SK-N-SH treated with all-trans-retinoic acid at 6 μM for 48 hours (cell line): ENCODE measurements around the gene ASTN1.

Experiments
- ATAC-seq: fragments of 200-7000 bp; cut with Tn5 transposase; 3 replicates; pipeline ENCODE4 v1.9.1; 2020; ENCODE audit warnings: mild to moderate bottlenecking, moderate library complexity
- ARNTL ChIP-seq: fragments of 450-650 bp; formaldehyde crosslinking; IDR thresholded peaks from 2 replicates; pipeline ENCODE4 v1.5.0; 2020; ENCODE audit warnings: low read depth, mild to moderate bottlenecking, moderate library complexity, borderline replicate concordance
- BACH2 ChIP-seq: fragments of 250-450 bp; sonication (Bioruptor Pico); IDR thresholded peaks from 2 replicates; pipeline ENCODE4 v1.9.0; 2021; ENCODE audit warnings: mild to moderate bottlenecking, borderline replicate concordance
- CREB5 ChIP-seq: fragments of 250-450 bp; sonication (Bioruptor Pico); IDR thresholded peaks from 2 replicates; pipeline ENCODE4 v1.5.1; 2020; ENCODE audit warnings: low read depth, mild to moderate bottlenecking, moderate library complexity
- CSDC2 ChIP-seq: fragments of 250-450 bp; sonication (Bioruptor Pico); IDR thresholded peaks from 2 replicates; pipeline ENCODE4 v1.5.0; 2020; ENCODE audit warnings: mild to moderate bottlenecking, moderate library complexity
- CSRNP3 ChIP-seq: fragments of 250-450 bp; sonication (Bioruptor Pico); IDR thresholded peaks from 2 replicates; pipeline ENCODE4 v1.5.1; 2021; ENCODE audit warnings: mild to moderate bottlenecking, moderate library complexity
- ESRRG ChIP-seq: fragments of 250-450 bp; sonication (Bioruptor Pico); IDR thresholded peaks from 2 replicates; pipeline ENCODE4 v1.6.1; 2021; ENCODE audit warnings: mild to moderate bottlenecking
- GLIS3 ChIP-seq: fragments of 250-450 bp; sonication (Bioruptor Pico); IDR thresholded peaks from 2 replicates; pipeline ENCODE4 v1.5.0; 2020; ENCODE audit warnings: mild to moderate bottlenecking, moderate library complexity
- ISL1 ChIP-seq: fragments of 250-450 bp; sonication (Bioruptor Pico); IDR thresholded peaks from 2 replicates; pipeline ENCODE4 v2.1.2; 2022; ENCODE audit warnings: mild to moderate bottlenecking, moderate library complexity
- OSR1 ChIP-seq: fragments of 250-450 bp; sonication (Bioruptor Pico); IDR thresholded peaks from 2 replicates; pipeline ENCODE4 v1.8.0; 2022; ENCODE audit warnings: moderate library complexity, mild to moderate bottlenecking, inconsistent platforms
- PATZ1 ChIP-seq: fragments of 250-450 bp; sonication (Bioruptor Pico); IDR thresholded peaks from 2 replicates; pipeline ENCODE4 v1.8.0; 2020; ENCODE audit warnings: mild to moderate bottlenecking, moderate library complexity, borderline replicate concordance
- PPARA ChIP-seq: fragments of 250-450 bp; sonication (Bioruptor Pico); IDR thresholded peaks from 2 replicates; pipeline ENCODE4 v1.5.0; 2020; ENCODE audit warnings: mild to moderate bottlenecking, borderline replicate concordance
- SNAI2 ChIP-seq: fragments of 250-450 bp; sonication (Bioruptor Pico); IDR thresholded peaks from 2 replicates; pipeline ENCODE4 v1.5.0; 2020; ENCODE audit warnings: mild to moderate bottlenecking, moderate library complexity
- TCF4 ChIP-seq: fragments of 250-450 bp; sonication (Bioruptor Pico); IDR thresholded peaks from 2 replicates; pipeline ENCODE4 v1.8.0; 2021; ENCODE audit warnings: mild to moderate bottlenecking, moderate library complexity, borderline replicate concordance
- TOX ChIP-seq: fragments of 250-450 bp; sonication (Bioruptor Pico); IDR thresholded peaks from 2 replicates; pipeline ENCODE4 v1.8.0; 2021; ENCODE audit warnings: mild to moderate bottlenecking, moderate library complexity, borderline replicate concordance
- TSHZ2 ChIP-seq: fragments of 250-450 bp; sonication (Bioruptor Pico); IDR thresholded peaks from 2 replicates; pipeline ENCODE4 v1.5.0; 2020; ENCODE audit warnings: mild to moderate bottlenecking, moderate library complexity
- ZC3H10 ChIP-seq: fragments of 250-450 bp; sonication (Bioruptor Pico); IDR thresholded peaks from 2 replicates; pipeline ENCODE4 v1.5.1; 2021; ENCODE audit warnings: mild to moderate bottlenecking, moderate library complexity
- ZFP3 ChIP-seq: fragments of 250-450 bp; sonication (Bioruptor Pico); IDR thresholded peaks from 2 replicates; pipeline ENCODE4 v1.5.0; 2020; ENCODE audit warnings: mild to moderate bottlenecking, moderate library complexity
- ZFP30 ChIP-seq: fragments of 450-650 bp; formaldehyde crosslinking; IDR thresholded peaks from 2 replicates; pipeline ENCODE4 v1.5.0; 2022; ENCODE audit warnings: mild to moderate bottlenecking, moderate library complexity
- ZNF565 ChIP-seq: fragments of 450-650 bp; formaldehyde crosslinking; conservative IDR thresholded peaks from 2 replicates; pipeline ENCODE4 v1.5.0; 2020; ENCODE audit warnings: low read depth, mild to moderate bottlenecking, moderate library complexity
- ZNF70 ChIP-seq: fragments of 450-650 bp; formaldehyde crosslinking; IDR thresholded peaks from 2 replicates; pipeline ENCODE4 v1.5.0; 2020; ENCODE audit warnings: mild to moderate bottlenecking, moderate library complexity
- ZNF8 ChIP-seq: fragments of 450-650 bp; formaldehyde crosslinking; IDR thresholded peaks from 2 replicates; pipeline ENCODE4 v1.5.0; 2020; ENCODE audit warnings: mild to moderate bottlenecking, moderate library complexity

Gene ASTN1

GRCh38 chr1:176944606-176945005 is 219.9 kb downstream of the ASTN1 start:
- TF ChIP-seq ZC3H10 (CRISPR knock-in tag) = no peak
- no peak for TF ChIP-seq ZNF70
- no peak for TF ChIP-seq PPARA (CRISPR knock-in tag)
- no peak for TF ChIP-seq SNAI2 (CRISPR knock-in tag)
- no peak for TF ChIP-seq CREB5 (CRISPR knock-in tag)
- TF ChIP-seq TCF4 (CRISPR knock-in tag) = no peak
- TF ChIP-seq CSDC2 (CRISPR knock-in tag) = no peak
- TF ChIP-seq ZFP30 (CRISPR knock-in tag) = no peak
- TF ChIP-seq TOX = no peak
- TF ChIP-seq ZNF565 (CRISPR knock-in tag) = no peak
- no peak for TF ChIP-seq ZNF8 (CRISPR knock-in tag)
- no peak for TF ChIP-seq ISL1 (CRISPR knock-in tag)
- TF ChIP-seq PATZ1 (CRISPR knock-in tag) = no peak
- TF ChIP-seq ESRRG = no peak
- no peak for TF ChIP-seq OSR1 (CRISPR knock-in tag)
- TF ChIP-seq BACH2 = no peak
- TF ChIP-seq CSRNP3 (CRISPR knock-in tag) = no peak
- TF ChIP-seq ZFP3 = no peak
- no peak for TF ChIP-seq TSHZ2 (CRISPR knock-in tag)
- no peak for TF ChIP-seq ARNTL

GRCh38 chr1:176943783-176944182 is 220.7 kb downstream of the ASTN1 start:
- TF ChIP-seq BACH2 (no peak), GLIS3 (CRISPR knock-in tag) (no peak), ISL1 (CRISPR knock-in tag) (no peak), TSHZ2 (CRISPR knock-in tag) (no peak), CSDC2 (CRISPR knock-in tag) (no peak), ZFP3 (no peak), ZNF565 (CRISPR knock-in tag) (no peak), TOX (no peak)
- ATAC-seq = no peak

More at GRCh38 chr1:176944606-176945005, 219.9 kb downstream of the ASTN1 start:
- ATAC-seq = no peak

GRCh38 chr1:176942346-176942745 is 222.2 kb downstream of the ASTN1 start:
- ATAC-seq = no peak
- TF ChIP-seq GLIS3 (CRISPR knock-in tag) (no peak), TOX (no peak), ZNF565 (CRISPR knock-in tag) (no peak), OSR1 (CRISPR knock-in tag) (no peak), PPARA (CRISPR knock-in tag) (no peak), ZNF8 (CRISPR knock-in tag) (no peak), PATZ1 (CRISPR knock-in tag) (no peak), TSHZ2 (CRISPR knock-in tag) (no peak), ISL1 (CRISPR knock-in tag) (no peak), CSDC2 (CRISPR knock-in tag) (no peak)
